K562 (cell line): ENCODE measurements around the gene EYA2. TPM values are rescaled to one million over a fixed set of nuclear protein-coding genes. Genes with fewer than 3 reads are reported as not detected.
A peak's percentile ranks its signal among the peaks of the same experiment; 100 is the strongest.

Experiments used
- ATF2 ChIP-seq: sonication (generic); formaldehyde crosslinking; IDR thresholded peaks from 2 replicates; pipeline ENCODE4 v1.8.1; 2022; ENCODE audit warnings: missing genetic modification reagents
- ATF4 ChIP-seq: fragments of 450-650 bp; formaldehyde crosslinking; IDR thresholded peaks from 2 replicates; pipeline ENCODE4 v1.4.0; 2022; ENCODE audit warnings: mild to moderate bottlenecking, moderate library complexity
- CEBPG ChIP-seq, 3 experiments: fragments of 200-800 bp in 1 of 3; sonication (Bioruptor generic) in 1 of 3; sonication (generic) in 1 of 3; formaldehyde crosslinking in 1 of 3; IDR thresholded peaks in 2 of 3; conservative IDR thresholded peaks in 1 of 3; 2 replicates each; pipeline versions ENCODE4 v1.6.1 to v1.8.0; 2016 to 2022; ENCODE audit warnings: missing compliant biosample characterization in 2 of 3, missing genetic modification characterization in 2 of 3, mild to moderate bottlenecking in 1 of 3, missing genetic modification reagents in 1 of 3
- CHD4 ChIP-seq: fragments of 200-600 bp; sonication (generic); IDR thresholded peaks from 3 replicates; pipeline ENCODE4 v1.6.1; 2012; ENCODE audit warnings: low read depth, mild to moderate bottlenecking, mixed read lengths, low read length, inconsistent platforms; ENCODE audit not compliant: insufficient read depth, insufficient replicate concordance, poor library complexity, severe bottlenecking
- DPF2 ChIP-seq: fragments of 450-650 bp; IDR thresholded peaks from 2 replicates; pipeline ENCODE4 v1.6.1; 2016
- EP300 ChIP-seq: IDR thresholded peaks from 2 replicates; pipeline ENCODE4 v1.6.1; 2012; ENCODE audit warnings: low read length, improper control_type of control experiment
- FIP1L1 ChIP-seq: fragments of 200-400 bp; formaldehyde crosslinking; IDR thresholded peaks from 2 replicates; pipeline ENCODE4 v1.6.1; 2018; ENCODE audit warnings: mild to moderate bottlenecking, low read depth, low read length; ENCODE audit not compliant: poor library complexity, severe bottlenecking
- GABPB1 ChIP-seq: sonication (generic); formaldehyde crosslinking; IDR thresholded peaks from 2 replicates; pipeline ENCODE4 v1.8.0; 2022; ENCODE audit warnings: mild to moderate bottlenecking, missing genetic modification reagents
- MCM5 ChIP-seq: fragments of 450-650 bp; IDR thresholded peaks from 2 replicates; pipeline ENCODE4 v1.6.1; 2016; ENCODE audit warnings: low read depth
- MXD1 ChIP-seq: fragments of 250-450 bp; sonication (Bioruptor Pico); IDR thresholded peaks from 2 replicates; pipeline ENCODE4 v1.8.0; 2021; ENCODE audit warnings: borderline replicate concordance, mild to moderate bottlenecking, moderate library complexity; ENCODE audit not compliant: poor library complexity, severe bottlenecking
- MYBL2 ChIP-seq, 2 experiments: fragments of 450-650 bp in 1 of 2; sonication (generic) in 1 of 2; formaldehyde crosslinking in 1 of 2; IDR thresholded peaks; 2 replicates each; pipeline versions ENCODE4 v1.6.1 to v1.8.1; 2017 to 2022; ENCODE audit warnings: borderline replicate concordance in 1 of 2, inconsistent platforms in 1 of 2, low read depth in 1 of 2, mild to moderate bottlenecking in 1 of 2, missing genetic modification reagents in 1 of 2, moderate library complexity in 1 of 2
- NFIX ChIP-seq: fragments of 250-450 bp; sonication (Bioruptor Pico); IDR thresholded peaks from 2 replicates; pipeline ENCODE4 v1.4.0; 2020; ENCODE audit warnings: low read depth, mild to moderate bottlenecking, moderate library complexity
- RBM25 ChIP-seq: fragments of 200-400 bp; formaldehyde crosslinking; IDR thresholded peaks from 2 replicates; pipeline ENCODE4 v1.6.1; 2018; ENCODE audit warnings: low read length, low read depth, moderate library complexity; ENCODE audit not compliant: severe bottlenecking
- SFPQ ChIP-seq: fragments of 200-400 bp; formaldehyde crosslinking; IDR thresholded peaks from 2 replicates; pipeline ENCODE4 v1.6.1; 2017; ENCODE audit warnings: mild to moderate bottlenecking, low read depth, low read length, moderate library complexity
- SMAD3 ChIP-seq: fragments of 450-650 bp; formaldehyde crosslinking; conservative IDR thresholded peaks from 2 replicates; pipeline ENCODE4 v1.4.0; 2020; ENCODE audit warnings: mild to moderate bottlenecking
- SMARCC2 ChIP-seq: fragments of 450-650 bp; IDR thresholded peaks from 2 replicates; pipeline ENCODE4 v1.6.1; 2017; ENCODE audit warnings: antibody characterized with exemption, moderate library complexity, mild to moderate bottlenecking, low read depth
- ZFP36 ChIP-seq: fragments of 150-350 bp; IDR thresholded peaks from 2 replicates; pipeline ENCODE4 v1.6.1; 2018; ENCODE audit warnings: low read length, low read depth; ENCODE audit not compliant: partially characterized antibody
- polyA plus RNA-seq, 8 experiments: library from polyadenylated mRNA; depleted of rRNA in 4 of 8; stranded (reverse) in 5 of 8; unstranded in 3 of 8; fragments of >200 nt; fragmentation: Nextera tagmentation in 2 of 8; fragmentation: Illumina TruSeq in 1 of 8; extraction: Ambion mirVana in 2 of 8; extraction: Trizol in 1 of 8; gene quantifications; 2 replicates each; pipeline versions ENCODE4 v1.2.1 to v1.2.3, GENCODE V29; 2011 to 2014; ENCODE audit warnings: inconsistent platforms in 1 of 8, missing spikeins in 1 of 8
- total RNA-seq, 7 experiments: library from RNA; depleted of rRNA in 6 of 7; stranded (reverse); fragments of >200 nt in 6 of 7; fragmentation: Illumina TruSeq in 2 of 7; extraction: Trizol in 2 of 7; gene quantifications; 2 replicates each; pipeline versions ENCODE4 v1.2.1 to v1.2.3, GENCODE V29; 2011 to 2021; ENCODE audit warnings: low replicate concordance in 1 of 7
- TF ChIP-seq, protein P1 (sequence below): fragments of 450-650 bp; IDR thresholded peaks from 2 replicates; pipeline ENCODE4 v1.6.1; 2016; ENCODE audit warnings: mild to moderate bottlenecking

The EYA2 gene
- total and polyA plus RNA-seq, 9 of the 15 experiments (the other 6 are each of a cell fraction or from before 2014, with no cell fraction given) = 0.03 TPM; not detected in 8

DNA sequence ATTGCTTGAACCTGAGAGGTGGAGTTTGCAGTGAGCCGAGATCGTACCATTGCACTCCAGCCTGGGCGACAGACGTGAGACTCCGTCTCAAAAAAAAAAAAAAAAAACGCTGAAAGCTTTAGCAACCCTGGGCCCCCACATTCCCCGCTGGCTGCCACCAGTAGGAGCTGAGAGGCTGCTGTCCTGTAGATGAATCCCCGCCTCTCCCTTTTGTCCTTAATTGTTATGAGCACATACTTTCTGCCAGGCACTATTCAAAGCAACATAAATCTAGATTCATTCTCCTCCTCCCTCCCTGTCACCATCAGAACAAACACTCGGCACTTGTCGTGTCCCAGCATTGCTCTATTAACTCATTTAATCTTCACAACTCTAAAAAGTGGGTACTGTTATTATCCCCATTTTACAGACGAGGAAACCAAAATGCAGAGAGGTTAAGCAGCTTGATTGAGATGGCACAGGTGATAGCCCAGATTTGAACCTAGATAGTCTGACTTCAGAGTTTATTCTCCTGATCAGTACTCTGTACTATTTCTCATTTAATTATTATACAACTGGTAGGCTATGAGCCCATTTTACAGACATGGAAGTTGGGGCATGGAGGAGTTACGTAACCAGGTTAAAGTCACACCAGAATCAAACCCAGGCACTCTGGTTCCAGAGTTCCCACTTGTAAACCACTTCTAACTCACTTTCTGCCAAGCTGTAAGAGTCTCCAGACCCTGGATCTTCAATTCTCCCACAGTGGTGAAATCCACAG lies 97.4 kb downstream of the EYA2 start (continued):
- TF ChIP-seq, protein P1, sequence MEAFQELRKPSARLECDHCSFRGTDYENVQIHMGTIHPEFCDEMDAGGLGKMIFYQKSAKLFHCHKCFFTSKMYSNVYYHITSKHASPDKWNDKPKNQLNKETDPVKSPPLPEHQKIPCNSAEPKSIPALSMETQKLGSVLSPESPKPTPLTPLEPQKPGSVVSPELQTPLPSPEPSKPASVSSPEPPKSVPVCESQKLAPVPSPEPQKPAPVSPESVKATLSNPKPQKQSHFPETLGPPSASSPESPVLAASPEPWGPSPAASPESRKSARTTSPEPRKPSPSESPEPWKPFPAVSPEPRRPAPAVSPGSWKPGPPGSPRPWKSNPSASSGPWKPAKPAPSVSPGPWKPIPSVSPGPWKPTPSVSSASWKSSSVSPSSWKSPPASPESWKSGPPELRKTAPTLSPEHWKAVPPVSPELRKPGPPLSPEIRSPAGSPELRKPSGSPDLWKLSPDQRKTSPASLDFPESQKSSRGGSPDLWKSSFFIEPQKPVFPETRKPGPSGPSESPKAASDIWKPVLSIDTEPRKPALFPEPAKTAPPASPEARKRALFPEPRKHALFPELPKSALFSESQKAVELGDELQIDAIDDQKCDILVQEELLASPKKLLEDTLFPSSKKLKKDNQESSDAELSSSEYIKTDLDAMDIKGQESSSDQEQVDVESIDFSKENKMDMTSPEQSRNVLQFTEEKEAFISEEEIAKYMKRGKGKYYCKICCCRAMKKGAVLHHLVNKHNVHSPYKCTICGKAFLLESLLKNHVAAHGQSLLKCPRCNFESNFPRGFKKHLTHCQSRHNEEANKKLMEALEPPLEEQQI = no peak
- TF ChIP-seq CHD4 (peak; percentile 78), ATF4 (CRISPR knock-in tag) (no peak), ATF2 (CRISPR knock-in tag) (no peak), DPF2 (no peak), FIP1L1 (no peak), MXD1 (CRISPR knock-in tag) (no peak), SFPQ (no peak), MCM5 (no peak), EP300 (no peak), ZFP36 (no peak), RBM25 (peak; percentile 77), SMAD3 (CRISPR knock-in tag) (no peak), SMARCC2 (no peak), CEBPG (CRISPR knock-in tag; IDR thresholded peaks at IDR 0.05) (no peak), CEBPG (tag; conservative IDR thresholded peaks at IDR 0.05 in 1 of 2, IDR thresholded peaks at IDR 0.05 in 1 of 2) (0 out of 4 replicates have a peak, but pooled peaks of 1 of the 2 experiments have one; percentile 33), NFIX (CRISPR knock-in tag) (no peak), MYBL2 (IDR thresholded peaks at IDR 0.05; ENCODE audit: low read depth) (no peak), MYBL2 (CRISPR knock-in tag; IDR thresholded peaks at IDR 0.05; ENCODE audit: borderline replicate concordance) (no peak), GABPB1 (CRISPR knock-in tag) (no peak)
